H1 (cell line): Measurements from ENCODE around the gene FCMR. TPM values are rescaled to one million over a fixed set of nuclear protein-coding genes. Genes with fewer than 3 reads are reported as not detected.

Experiments
- CTCF ChIA-PET: fragments of 300-600 bp; sonication (Branson Sonifier 250); formaldehyde crosslinking; loops from one replicate; lab custom pipeline; 2021; ENCODE audit not compliant: partially characterized antibody; lab: Charles Lee
- POLR2A ChIA-PET: fragments of 300-600 bp; sonication (Branson Sonifier 250); formaldehyde crosslinking; loops from one replicate; lab custom pipeline; 2021; ENCODE audit warnings: inconsistent platforms; ENCODE audit not compliant: partially characterized antibody; lab: Charles Lee
- DNase-seq, 2 experiments: peaks; one replicate each; pipeline versions ENCODE4 v3.0.0 to v3.0.0-alpha.2; 2010 to 2022; ENCODE audit warnings: low spot score in 2 of 2, low read depth in 1 of 2, mixed read lengths in 1 of 2
- FAIRE-seq: peaks from 2 replicates; lab custom pipeline; 2011; peaks lifted over from hg19 to GRCh38; lab: Jason Lieb, UNC
- H2AFZ ChIP-seq: 2 replicates; pipeline ENCODE4 v1.8.1; 2012; ENCODE audit warnings: low read length, inconsistent platforms
- H2AK5ac ChIP-seq: 2 replicates; pipeline ENCODE4 v1.6.1; 2013; ENCODE audit warnings: low read depth, low read length
- H2BK120ac ChIP-seq: replicated peaks from 2 replicates; pipeline ENCODE3; 2013; ENCODE audit warnings: low read depth, low read length, inconsistent platforms
- H2BK12ac ChIP-seq: 2 replicates; pipeline ENCODE4 v1.6.1; 2013; ENCODE audit warnings: low read depth, low read length
- H2BK15ac ChIP-seq: 2 replicates; pipeline ENCODE4 v1.6.1; 2013; ENCODE audit warnings: low read length
- H2BK20ac ChIP-seq: 2 replicates; pipeline ENCODE4 v1.6.1; 2013; ENCODE audit warnings: low read length
- H2BK5ac ChIP-seq: 2 replicates; pipeline ENCODE4 v1.6.1; 2013; ENCODE audit warnings: low read depth, low read length
- H3K14ac ChIP-seq: 2 replicates; pipeline ENCODE4 v1.6.1; 2013; ENCODE audit warnings: inconsistent platforms; ENCODE audit not compliant: insufficient read length
- H3K18ac ChIP-seq: 2 replicates; pipeline ENCODE4 v1.6.1; 2013; ENCODE audit warnings: low read length; ENCODE audit errors: extremely low read depth
- H3K23ac ChIP-seq: 2 replicates; pipeline ENCODE4 v1.6.1; 2013; ENCODE audit warnings: inconsistent platforms; ENCODE audit not compliant: insufficient read length
- H3K23me2 ChIP-seq: 2 replicates; pipeline ENCODE4 v1.6.1; 2013; ENCODE audit warnings: low read depth, low read length
- H3K27ac ChIP-seq: 2 replicates; pipeline ENCODE4 v1.6.1; 2011; ENCODE audit warnings: low read depth, low read length, inconsistent platforms
- H3K27me3 ChIP-seq, 4 experiments: replicated peaks in 1 of 4; 1 replicate in 1 of 4; 2 replicates in 3 of 4; pipeline versions ENCODE4 v1.6.1 to v1.8.1; 2011 to 2013; ENCODE audit warnings: low read length in 3 of 4, mild to moderate bottlenecking in 3 of 4, inconsistent platforms in 2 of 4, mixed read lengths in 2 of 4, moderate library complexity in 1 of 4; ENCODE audit not compliant: control insufficient read depth in 3 of 4, insufficient read depth in 3 of 4; ENCODE audit errors: extremely low read depth in 1 of 4
- H3K36me3 ChIP-seq, 4 experiments: 2 replicates each; pipeline versions ENCODE4 v1.6.1 to v1.8.1; 2011 to 2013; ENCODE audit warnings: mild to moderate bottlenecking in 4 of 4, low read length in 3 of 4, moderate library complexity in 2 of 4, control low read depth in 1 of 4, inconsistent platforms in 1 of 4; ENCODE audit not compliant: insufficient read depth in 4 of 4, control insufficient read depth in 2 of 4
- H3K4ac ChIP-seq: replicated peaks from 2 replicates; pipeline ENCODE3; 2013; ENCODE audit warnings: low read length, low read depth, mixed read lengths, inconsistent platforms; ENCODE audit not compliant: insufficient read length
- H3K4me1 ChIP-seq, 4 experiments: replicated peaks in 1 of 4; 1 replicate in 1 of 4; 2 replicates in 3 of 4; pipeline versions ENCODE4 v1.6.1 to v1.8.1; 2011 to 2013; ENCODE audit warnings: low read length in 3 of 4, inconsistent platforms in 2 of 4, mixed read lengths in 1 of 4; ENCODE audit not compliant: insufficient read depth in 4 of 4, control insufficient read depth in 3 of 4
- H3K4me2 ChIP-seq, 2 experiments: 2 replicates each; pipeline versions ENCODE4 v1.6.1 to v1.8.1; 2011 to 2013; ENCODE audit warnings: low read depth in 2 of 2, low read length in 2 of 2, control low read depth in 1 of 2, inconsistent platforms in 1 of 2, mild to moderate bottlenecking in 1 of 2; ENCODE audit not compliant: insufficient read depth in 1 of 2
- H3K4me3 ChIP-seq, 4 experiments: fragments of 200-600, 300-600 bp in 1 of 4; sonication (generic), shearing (Covaris generic), sonication (Bioruptor Twin) in 1 of 4; 2 replicates each; pipeline versions ENCODE4 v1.5.1 to v1.8.1; 2011 to 2016; ENCODE audit warnings: low read length in 4 of 4, low read depth in 3 of 4, control low read depth in 2 of 4, inconsistent platforms in 2 of 4, mild to moderate bottlenecking in 2 of 4, mixed read lengths in 1 of 4, moderate library complexity in 1 of 4; ENCODE audit not compliant: insufficient read depth in 2 of 4; ENCODE audit errors: extremely low read depth in 1 of 4
- H3K56ac ChIP-seq: replicated peaks from 2 replicates; pipeline ENCODE3; 2013; ENCODE audit warnings: low read depth, mild to moderate bottlenecking, mixed read lengths, low read length, inconsistent platforms; ENCODE audit not compliant: insufficient read length
- H3K79me1 ChIP-seq: 2 replicates; pipeline ENCODE4 v1.6.1; 2013; ENCODE audit warnings: low read depth, low read length, control low read depth
- H3K79me2 ChIP-seq, 2 experiments: 2 replicates each; pipeline versions ENCODE4 v1.6.1 to v1.8.1; 2012 to 2013; ENCODE audit warnings: low read length in 2 of 2, mild to moderate bottlenecking in 2 of 2, inconsistent platforms in 1 of 2; ENCODE audit not compliant: insufficient read depth in 2 of 2, control insufficient read depth in 1 of 2
- H3K9ac ChIP-seq, 4 experiments: replicated peaks in 1 of 4; 1 replicate in 1 of 4; 2 replicates in 3 of 4; pipeline versions ENCODE4 v1.6.1 to v1.8.1; 2011 to 2013; ENCODE audit warnings: low read depth in 3 of 4, low read length in 3 of 4, control low read depth in 2 of 4, mild to moderate bottlenecking in 2 of 4, moderate library complexity in 2 of 4, inconsistent platforms in 1 of 4; ENCODE audit errors: extremely low read depth in 1 of 4
- H3K9me3 ChIP-seq, 2 experiments: 2 replicates each; pipeline versions ENCODE4 v1.6.1 to v1.8.1; 2012 to 2013; ENCODE audit warnings: mild to moderate bottlenecking in 2 of 2, moderate library complexity in 2 of 2, control low read depth in 1 of 2, inconsistent platforms in 1 of 2, low read depth in 1 of 2, low read length in 1 of 2, mixed read lengths in 1 of 2; ENCODE audit not compliant: insufficient read depth in 2 of 2
- H4K20me1 ChIP-seq, 2 experiments: replicated peaks in 1 of 2; 2 replicates each; pipeline versions ENCODE3 to v1.8.1; 2011 to 2013; ENCODE audit warnings: inconsistent platforms in 2 of 2, low read length in 2 of 2, mild to moderate bottlenecking in 1 of 2; ENCODE audit not compliant: insufficient read depth in 2 of 2, control insufficient read depth in 1 of 2
- H4K5ac ChIP-seq: 2 replicates; pipeline ENCODE4 v1.6.1; 2013; ENCODE audit warnings: low read length, low read depth, mixed read lengths, inconsistent platforms; ENCODE audit not compliant: insufficient read length
- H4K8ac ChIP-seq: 2 replicates; pipeline ENCODE4 v1.8.0; 2013; ENCODE audit warnings: mild to moderate bottlenecking, moderate library complexity, low read length, inconsistent platforms; ENCODE audit not compliant: insufficient read depth; ENCODE audit errors: extremely low read depth
- H4K91ac ChIP-seq: replicated peaks from 2 replicates; pipeline ENCODE3; 2013; ENCODE audit warnings: low read length, mixed read lengths, inconsistent platforms; ENCODE audit not compliant: insufficient read length
- ASH2L ChIP-seq: fragments of 200-600, 300-600 bp; sonication (generic); IDR thresholded peaks from one replicate; pipeline ENCODE4 v1.7.1; 2017; ENCODE audit warnings: low read length
- ATF2 ChIP-seq: IDR thresholded peaks from 2 replicates; pipeline ENCODE4 v1.6.1; 2012; ENCODE audit warnings: low read length, inconsistent platforms
- CEBPB ChIP-seq: IDR thresholded peaks from 2 replicates; pipeline ENCODE4 v1.6.1; 2012; ENCODE audit warnings: low read depth, low read length
- EZH2 ChIP-seq: fragments of 200-600 bp; sonication (generic); IDR thresholded peaks from 2 replicates; pipeline ENCODE4 v1.7.1; 2012; ENCODE audit warnings: low read depth, mild to moderate bottlenecking, moderate library complexity, low read length, inconsistent platforms; ENCODE audit not compliant: severe bottlenecking
- JUN ChIP-seq: IDR thresholded peaks from 2 replicates; pipeline ENCODE4 v1.6.1; 2011; ENCODE audit warnings: low read depth, mild to moderate bottlenecking, improper control_type of control experiment, low read length
- KDM5A ChIP-seq: fragments of 200-600 bp; IDR thresholded peaks from 2 replicates; pipeline ENCODE4 v1.7.1; 2012; ENCODE audit warnings: mild to moderate bottlenecking, low read length, inconsistent platforms, mixed read lengths
- MAFK ChIP-seq: IDR thresholded peaks from 2 replicates; pipeline ENCODE4 v1.6.1; 2012; ENCODE audit warnings: low read depth, mild to moderate bottlenecking, improper control_type of control experiment, low read length
- PHF8 ChIP-seq: fragments of 200-600 bp; sonication (generic); conservative IDR thresholded peaks from 2 replicates; pipeline ENCODE4 v1.7.1; 2012; ENCODE audit warnings: low read depth, mild to moderate bottlenecking, inconsistent platforms, low read length, moderate library complexity
- RAD21 ChIP-seq, 2 experiments: IDR thresholded peaks in 1 of 2; conservative IDR thresholded peaks in 1 of 2; 2 replicates each; pipeline ENCODE4 v1.6.1; 2011; ENCODE audit warnings: low read depth in 2 of 2, low read length in 2 of 2, improper control_type of control experiment in 1 of 2, inconsistent platforms in 1 of 2, mild to moderate bottlenecking in 1 of 2, moderate library complexity in 1 of 2
- RBBP5 ChIP-seq: IDR thresholded peaks from 2 replicates; pipeline ENCODE4 v1.7.1; 2012; ENCODE audit warnings: low read depth, mild to moderate bottlenecking, inconsistent platforms, low read length, moderate library complexity, borderline replicate concordance
- RFX5 ChIP-seq: IDR thresholded peaks from 2 replicates; pipeline ENCODE4 v1.6.1; 2011; ENCODE audit warnings: low read depth, low read length, improper control_type of control experiment, borderline replicate concordance
- SP4 ChIP-seq: IDR thresholded peaks from 2 replicates; pipeline ENCODE4 v1.6.1; 2012; ENCODE audit warnings: low read length, inconsistent platforms
- SRF ChIP-seq: IDR thresholded peaks from 2 replicates; pipeline ENCODE4 v1.6.1; 2011; ENCODE audit warnings: mild to moderate bottlenecking, low read depth, low read length, moderate library complexity
- WGBS, 2 experiments: shearing (Covaris generic) in 1 of 2; methylation state at CpG; one replicate each; pipeline versions ENCODE4 v1.1.6 to v1.1.7; 2013 to 2015; ENCODE audit warnings: low lambda C conversion rate in 2 of 2, mixed read lengths in 2 of 2, inconsistent platforms in 1 of 2, low coverage in 1 of 2, missing lambda C conversion rate in 1 of 2; ENCODE audit not compliant: insufficient replicate concordance in 2 of 2, insufficient coverage in 1 of 2, insufficient read length in 1 of 2; ENCODE audit errors: extremely low coverage in 1 of 2, missing lambda C conversion rate in 1 of 2; 5-methylcytosine and 5-hydroxymethylcytosine counted together
- polyA plus RNA-seq, 7 experiments: library from polyadenylated mRNA; depleted of rRNA in 3 of 7; stranded (reverse) in 5 of 7; unstranded in 2 of 7; fragments of >200 nt in 5 of 7; fragments of 200-250 nt in 2 of 7; gene quantifications; 1 replicate in 5 of 7; 2 replicates in 1 of 7; 4 replicates in 1 of 7; pipeline versions ENCODE4 v1.2.1 to v1.2.3, GENCODE V29; 2011 to 2013; ENCODE audit warnings: missing spikeins in 2 of 7, mixed read lengths in 2 of 7
- total RNA-seq: library from RNA; stranded (reverse); fragmentation: NEBNext Ultra II Directional; extraction: Animal tissue kit (Norgen Biotek cat#: 25700); gene quantifications from 2 replicates; pipeline ENCODE4 v1.2.1, GENCODE V29; 2021

FCMR gene
- total and polyA plus RNA-seq, 2 of the 8 experiments (the other 6 are each of a cell fraction or from before 2014, with no cell fraction given), result 0.53 TPM; not detected in 1

GRCh38 chr1:206895837-206896242 lies 25.9 kb downstream of the FCMR start:
- H2BK20ac ChIP-seq, result no peak overlapping the region
- DNase-seq, result no peak
- no peak overlapping the region; the same call in 1 of the 2 replicates for H3K18ac ChIP-seq
- no peak overlapping the region for H2BK120ac ChIP-seq
- no peaks in the 10 kb centered on the region for H3K36me3 ChIP-seq
- POLR2A ChIA-PET, result interaction anchor here (2.1 kb wide), 1 partner anchor 14 kb away, joined by 4 read pairs; no protein-coding TSS in a partner anchor
- no peaks in the 10 kb centered on the region for H3K79me1 ChIP-seq
- CTCF ChIA-PET, result interaction anchor here (0.6 to 7.2 kb wide), 18 partner anchors 12 to 891 kb away, joined by 3 to 52 read pairs (median 4); partner anchors contain the start of genes FCAMR and IL20
- no peak overlapping the region for H2BK12ac ChIP-seq
- no peak overlapping the region for H3K27ac ChIP-seq
- no peaks in the 10 kb centered on the region for H4K20me1 ChIP-seq
- no peaks in the 10 kb centered on the region for H3K9me3 ChIP-seq
- H4K5ac ChIP-seq, result no peak overlapping the region
- no peak overlapping the region for H4K91ac ChIP-seq
- no peaks in the 10 kb centered on the region for H3K79me2 ChIP-seq
- peaks cover 0 to 1% (median 0%) of the 10 kb centered on the region in 4 experiments; a peak in 2 of 7 replicates for H3K4me1 ChIP-seq
- WGBS, 2 experiments, result 89% methylated on average over 3 of the region's 3 CpGs; no CpG with 5 or more reads in 1 of the 2 experiments
- H3K4ac ChIP-seq, result no peak overlapping the region
- no peak overlapping the region for H2BK5ac ChIP-seq
- no peaks in the 10 kb centered on the region for H3K23me2 ChIP-seq
- no peaks in the 10 kb centered on the region for H3K27me3 ChIP-seq
- H2BK15ac ChIP-seq, result no peak overlapping the region
- no peak for FAIRE-seq
- H3K23ac ChIP-seq, result no peak overlapping the region
- no peak overlapping the region for H3K14ac ChIP-seq
- H3K4me2 ChIP-seq, result no peak overlapping the region
- no peak overlapping the region for H3K4me3 ChIP-seq
- H2AFZ ChIP-seq, result no peak overlapping the region
- H3K56ac ChIP-seq, result no peak overlapping the region
- no peak overlapping the region for H2AK5ac ChIP-seq
- H3K9ac ChIP-seq, result no peak overlapping the region
- no peak overlapping the region for H4K8ac ChIP-seq
- TF ChIP-seq PHF8 (no peak), KDM5A (no peak), RAD21 (IDR thresholded peaks at IDR 0.05 in 1 of 2, conservative IDR thresholded peaks at IDR 0.05 in 1 of 2; ENCODE audit: low read depth in 2 of 2, low read length in 2 of 2) (no peak), JUN (no peak), ATF2 (no peak), SP4 (no peak), SRF (no peak), CEBPB (no peak), MAFK (no peak), RFX5 (no peak), ASH2L (no peak), RBBP5 (no peak), EZH2 (no peak)
